Breast epithelium (tissue), 4 donors: ENCODE results near the gene LDAF1. TPM values are rescaled to one million over a fixed set of nuclear protein-coding genes. Genes with fewer than 3 reads are reported as not detected.
A peak's percentile ranks its signal among the peaks of the same experiment; 100 is the strongest.

Source experiments
- DNase-seq, 2 donors: peaks; one replicate each; pipeline ENCODE4 v3.0.0-alpha.2; 2019; ENCODE audit warnings: low spot score in 2 of 2
- H3K27ac ChIP-seq, 2 donors: fragments of 200-600 bp; sonication (generic) in 1 of 2; one replicate each; pipeline ENCODE4 v1.5.1; 2016 to 2019; ENCODE audit warnings: mild to moderate bottlenecking in 1 of 2
- H3K27me3 ChIP-seq, 2 donors: fragments of 200-600 bp; sonication (generic) in 1 of 2; one replicate each; pipeline versions ENCODE4 v1.5.1 to v1.6.0; 2017 to 2019; ENCODE audit warnings: control low read depth in 1 of 2, mild to moderate bottlenecking in 1 of 2
- H3K36me3 ChIP-seq: fragments of 200-600 bp; one replicate; pipeline ENCODE4 v1.5.1; 2019
- H3K4me1 ChIP-seq, 2 donors: fragments of 200-600 bp; sonication (generic); one replicate each; pipeline ENCODE4 v1.5.1; 2016 to 2019; ENCODE audit warnings: control low read depth in 1 of 2
- H3K4me3 ChIP-seq, 3 donors: fragments of 200-600 bp; sonication (generic); 1 replicate in 2 of 3; 2 replicates in 1 of 3; pipeline ENCODE4 v1.5.1; 2016 to 2019; ENCODE audit warnings: mild to moderate bottlenecking in 3 of 3, moderate library complexity in 2 of 3
- H3K9me3 ChIP-seq, 2 donors: fragments of 200-600 bp; sonication (generic) in 1 of 2; one replicate each; pipeline ENCODE4 v1.5.1; 2016 to 2019; ENCODE audit warnings: control low read depth in 1 of 2
- CTCF ChIP-seq, 3 donors: fragments of 450-650 bp; IDR thresholded peaks; one replicate each; pipeline ENCODE4 v1.5.1; 2016 to 2017; ENCODE audit warnings: antibody characterized with exemption in 3 of 3, mild to moderate bottlenecking in 3 of 3, moderate library complexity in 3 of 3
- POLR2A ChIP-seq: fragments of 450-650 bp; IDR thresholded peaks from one replicate; pipeline ENCODE4 v1.6.1; 2016; ENCODE audit warnings: antibody characterized with exemption, mild to moderate bottlenecking, moderate library complexity
- POLR2AphosphoS5 ChIP-seq, 3 donors: sonication (generic); formaldehyde crosslinking; IDR thresholded peaks; one replicate each; pipeline ENCODE4 v1.6.1; 2017; ENCODE audit warnings: antibody characterized with exemption in 3 of 3
- intact Hi-C: fragments of 100-400 bp; cut with DNase I; formaldehyde crosslinking; loops from one replicate; pipeline ENCODE4 v1.15.1; 2023; ENCODE audit warnings: low total_unique reads
- total RNA-seq, 3 donors: library from RNA; depleted of rRNA; stranded (reverse); fragments of >200 nt; gene quantifications; one replicate each; pipeline ENCODE4 v1.1.0, GENCODE V29; 2016

The LDAF1 gene
- total RNA-seq, 3 donors from 2014 or later = 49.2 to 99.4 (median 97.5) TPM

- no peak overlapping the region for H3K4me3 ChIP-seq
- H3K27me3 ChIP-seq = no peaks in the 10 kb centered on the region
- DNase-seq = no peak
- intact Hi-C loops = no loop called here
- H3K4me1 ChIP-seq = peaks cover 0 to 15% of the 10 kb centered on the region in 2 donors
- peak overlapping the region; percentile 6 to 63 for H3K27ac ChIP-seq
- no peaks in the 10 kb centered on the region for H3K9me3 ChIP-seq
- H3K36me3 ChIP-seq = no peaks in the 10 kb centered on the region
- TF ChIP-seq POLR2A (no peak), POLR2AphosphoS5 (IDR thresholded peaks at IDR 0.05) (no peak), CTCF (IDR thresholded peaks at IDR 0.05) (no peak)
Observed at GRCh38 chr16:21163576-21163975, 5.1 kb downstream of the LDAF1 start.

GRCh38 chr16:21164521-21165168, 6.2 kb downstream of the LDAF1 start:
- intact Hi-C loops = no loop called here
- Histone ChIP-seq H3K4me1 (peaks cover 0 to 15% of the 10 kb centered on the region in 2 donors), H3K4me3 (no peak overlapping the region), H3K27ac (no peak overlapping the region), H3K36me3 (no peaks in the 10 kb centered on the region), H3K9me3 (no peaks in the 10 kb centered on the region), H3K27me3 (no peaks in the 10 kb centered on the region)
- TF ChIP-seq CTCF (IDR thresholded peaks at IDR 0.05) (no peak), POLR2AphosphoS5 (IDR thresholded peaks at IDR 0.05) (no peak), POLR2A (no peak)
- no peak for DNase-seq

- intact Hi-C loops = no loop called here
- no peak overlapping the region for H3K27ac ChIP-seq
- no peak for DNase-seq
- no peaks in the 10 kb centered on the region for H3K36me3 ChIP-seq
- no peak overlapping the region for H3K4me3 ChIP-seq
- no peaks in the 10 kb centered on the region for H3K9me3 ChIP-seq
- no peaks in the 10 kb centered on the region for H3K27me3 ChIP-seq
- TF ChIP-seq POLR2A (no peak), CTCF (IDR thresholded peaks at IDR 0.05) (no peak), POLR2AphosphoS5 (IDR thresholded peaks at IDR 0.05) (no peak)
- peaks cover 0 to 6% of the 10 kb centered on the region in 2 donors for H3K4me1 ChIP-seq
Observed at GRCh38 chr16:21166561-21166961, 8.1 kb downstream of the LDAF1 start.

- intact Hi-C loops = no loop called here
- H3K36me3 ChIP-seq = no peaks in the 10 kb centered on the region
- no peak overlapping the region for H3K27ac ChIP-seq
Observed at GRCh38 chr16:21167360-21167759, 8.9 kb downstream of the LDAF1 start.

More at GRCh38 chr16:21167360-21167759, 8.9 kb downstream of the LDAF1 start:
- TF ChIP-seq POLR2A = no peak
- TF ChIP-seq POLR2AphosphoS5 (IDR thresholded peaks at IDR 0.05) = no peak
- TF ChIP-seq CTCF (IDR thresholded peaks at IDR 0.05) = no peak
- Histone ChIP-seq H3K4me3 (no peak overlapping the region), H3K9me3 (no peaks in the 10 kb centered on the region), H3K27me3 (no peaks in the 10 kb centered on the region), H3K4me1 (peaks cover 0 to 6% of the 10 kb centered on the region in 2 donors)
- DNase-seq = no peak
